Activated gamma-delta T cell treated with anti-CD3 and anti-CD28 coated beads, Interleukin-2, amount 50 U/mL, for 16 hours (primary cell): ENCODE measurements around the gene PLA2G2C.
"Not testable (repeated sequence)": the region's sequence is repeated elsewhere in the genome, so short reads cannot be mapped to it uniquely, and the experiment has no call there.

Source experiments
- DNase-seq: peaks from one replicate; pipeline ENCODE4 v3.0.0-alpha.2; 2020; ENCODE audit warnings: low read depth

Gene PLA2G2C

GRCh38 chr1:20130518-20130917 lies 55.8 kb downstream of the PLA2G2C start:
- DNase-seq: not testable (repeated sequence)

DNA sequence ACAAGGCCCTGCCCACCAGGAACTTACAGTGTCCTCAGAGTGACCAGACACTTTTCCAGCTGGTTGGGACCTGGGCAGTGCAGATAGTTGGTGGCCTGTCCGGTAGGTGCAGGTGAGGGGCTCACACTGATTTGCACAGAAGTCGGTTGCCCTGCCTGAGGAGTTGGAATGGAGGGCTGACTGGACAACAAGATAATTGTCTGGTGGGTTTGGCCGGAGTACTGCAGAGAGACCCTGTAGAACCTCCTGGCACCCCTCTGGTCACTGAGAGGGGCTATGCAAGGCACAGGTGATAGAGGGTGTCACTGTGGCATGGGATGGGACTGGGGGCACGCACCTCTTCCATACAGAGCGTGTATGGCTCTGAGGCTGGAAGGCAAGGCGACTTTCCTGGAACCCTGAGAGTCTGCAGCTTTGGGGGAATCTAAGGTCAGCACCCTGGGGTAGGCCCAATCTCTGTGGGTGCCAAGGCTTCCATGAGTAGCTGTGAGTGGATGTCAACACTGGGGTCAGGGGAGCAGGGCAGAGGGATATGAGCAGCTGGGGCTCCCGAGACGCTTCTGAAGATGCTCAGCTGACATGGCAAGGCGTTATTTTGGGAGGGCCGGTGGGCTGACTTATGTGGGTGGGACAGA lies 59.4 kb downstream of the PLA2G2C start:
- DNase-seq: no peak

DNA sequence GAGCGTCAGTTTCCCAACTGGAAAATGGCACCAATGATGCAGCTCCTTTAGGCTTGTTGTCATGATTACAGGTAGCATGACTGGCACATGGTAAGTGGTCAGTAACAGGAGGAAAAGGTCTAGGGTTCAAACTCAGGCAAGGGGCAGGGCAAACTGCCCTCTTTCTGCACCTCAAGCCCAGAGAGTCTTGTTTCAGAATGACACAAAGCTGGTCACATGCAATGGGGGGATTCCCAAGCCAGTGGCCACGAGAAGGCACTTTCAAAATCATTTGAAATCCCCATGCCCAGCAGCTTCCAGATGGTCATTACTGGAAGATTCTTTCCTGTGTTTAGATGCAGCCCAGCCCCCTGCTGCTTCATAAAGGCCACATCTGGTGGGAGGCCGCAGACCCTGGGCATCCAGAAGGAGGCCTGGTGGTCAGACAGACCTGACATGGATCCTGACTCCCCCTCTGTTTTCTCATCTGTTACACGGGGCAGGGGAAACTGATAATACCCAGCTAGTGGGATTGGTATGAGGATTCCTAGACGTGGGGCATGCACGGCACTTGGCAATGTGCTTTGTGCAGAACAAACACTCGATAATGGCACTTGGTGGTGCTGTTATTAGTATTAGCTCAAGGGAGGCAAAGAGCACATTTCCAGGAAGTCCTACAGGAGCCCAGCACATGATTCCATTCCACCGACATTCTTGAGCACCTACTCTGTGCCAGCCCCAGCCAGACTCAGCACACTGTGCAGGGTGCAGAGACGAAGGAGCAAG lies 60.1 kb downstream of the PLA2G2C start:
- no peak for DNase-seq

GRCh38 chr1:20125100-20125499 lies 61.2 kb downstream of the PLA2G2C start:
- DNase-seq: no peak

GRCh38 chr1:20124456-20125057 lies 61.8 kb downstream of the PLA2G2C start:
- DNase-seq: no peak

DNA sequence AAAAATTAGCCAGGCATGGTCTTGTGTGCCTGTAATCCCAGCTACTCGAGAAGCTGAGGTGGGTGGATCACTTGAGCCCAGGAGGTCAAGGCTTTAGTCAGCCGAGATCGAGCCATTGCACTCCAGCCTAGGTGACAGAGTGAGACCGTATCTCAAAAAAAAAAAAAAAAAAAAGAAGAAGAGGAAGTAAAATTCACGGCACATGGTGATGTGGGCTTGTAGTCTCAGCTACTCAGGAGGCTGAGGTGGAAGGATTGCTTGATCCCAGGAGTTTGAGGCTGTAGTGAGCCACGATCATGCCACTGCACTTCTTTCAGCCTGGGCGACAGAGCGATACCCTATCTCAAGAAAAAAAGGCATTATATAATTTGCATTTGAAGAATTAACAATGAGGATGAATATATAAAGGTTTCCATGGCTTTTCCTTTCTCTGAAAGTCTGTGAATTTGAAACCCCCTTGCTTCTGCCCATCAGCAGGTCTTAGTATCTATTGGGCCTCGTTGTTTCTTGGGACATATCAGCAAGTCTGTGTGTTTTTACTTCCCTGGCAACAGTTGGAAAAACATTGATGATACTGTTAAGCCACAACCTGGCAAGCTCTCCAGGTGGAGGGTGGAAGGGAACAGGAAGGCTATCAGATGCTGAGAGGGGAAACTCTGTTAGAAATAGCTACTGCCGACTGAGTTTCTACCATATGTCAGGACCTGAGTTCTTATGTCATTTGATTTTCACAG lies 62.4 kb downstream of the PLA2G2C start:
- no peak for DNase-seq

GRCh38 chr1:20120796-20121195 lies 65.5 kb downstream of the PLA2G2C start:
- no peak for DNase-seq

DNA sequence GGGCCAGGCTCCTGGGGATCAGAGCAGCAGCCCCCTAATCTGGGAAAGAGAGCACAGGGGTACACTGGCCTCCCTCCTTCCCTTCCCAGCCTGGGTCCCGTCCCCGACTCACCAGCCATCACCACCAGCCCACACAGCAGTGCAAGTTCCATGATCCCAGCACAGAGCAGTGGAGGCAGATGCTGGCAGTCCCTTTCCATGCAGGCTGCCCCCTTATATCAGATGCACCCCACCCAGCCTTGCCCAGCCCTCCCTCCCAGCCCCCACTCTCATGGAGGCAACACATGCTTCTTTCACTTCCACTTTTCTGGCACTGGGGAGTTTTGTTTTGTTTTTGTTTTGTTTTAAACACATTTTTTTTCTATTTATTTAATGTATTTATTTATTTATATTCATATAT lies 67.0 kb downstream of the PLA2G2C start, which contains the start of gene PLA2G2D:
Gene PLA2G2D, minus strand, starts transcription at position 190 of the 400 bp plus-strand sequence. Its CDS starts 38 bp downstream, at position 152.
- no peak for DNase-seq

DNA sequence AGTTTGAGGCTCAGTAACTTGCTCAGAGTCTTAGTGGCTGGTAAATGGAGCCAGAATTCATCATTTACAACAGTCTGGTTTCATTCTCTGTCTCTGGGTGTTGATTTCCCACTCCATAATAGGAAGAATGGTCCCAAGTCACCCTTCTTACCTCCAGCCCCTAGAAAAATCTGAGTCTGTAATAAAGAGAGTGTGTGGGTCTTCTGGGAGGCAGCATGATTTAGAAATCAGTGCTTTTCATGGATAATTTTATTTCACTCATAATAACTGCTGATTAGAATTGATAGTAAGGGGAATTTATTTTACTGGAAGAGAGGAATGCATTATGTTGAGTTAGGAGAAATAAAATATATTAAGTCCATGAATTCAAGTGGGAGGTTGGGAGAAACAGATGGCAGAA lies 69.1 kb downstream of the PLA2G2C start:
- DNase-seq: no peak

DNA sequence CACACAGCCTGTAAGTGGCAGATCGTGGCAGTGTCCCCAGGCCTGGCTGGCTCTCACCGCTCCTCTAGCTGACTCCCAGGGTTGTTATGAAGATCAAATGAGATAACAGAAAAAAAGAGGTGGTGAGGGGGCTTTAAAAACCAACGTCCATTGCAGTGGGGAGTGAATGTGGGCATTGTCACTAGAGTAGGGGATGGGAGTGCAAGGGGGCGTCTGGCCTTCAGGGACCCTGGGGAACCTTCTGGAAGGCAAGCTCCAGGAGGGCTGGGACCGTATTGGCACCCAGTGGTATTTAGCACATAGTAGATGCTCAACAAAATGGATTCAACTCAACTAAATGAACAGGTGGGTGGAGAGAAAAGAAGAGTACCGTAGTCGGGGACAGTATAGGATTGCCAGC lies 70.4 kb downstream of the PLA2G2C start:
- no peak for DNase-seq

GRCh38 chr1:20115479-20115878 lies 70.8 kb downstream of the PLA2G2C start:
- DNase-seq: no peak

DNA sequence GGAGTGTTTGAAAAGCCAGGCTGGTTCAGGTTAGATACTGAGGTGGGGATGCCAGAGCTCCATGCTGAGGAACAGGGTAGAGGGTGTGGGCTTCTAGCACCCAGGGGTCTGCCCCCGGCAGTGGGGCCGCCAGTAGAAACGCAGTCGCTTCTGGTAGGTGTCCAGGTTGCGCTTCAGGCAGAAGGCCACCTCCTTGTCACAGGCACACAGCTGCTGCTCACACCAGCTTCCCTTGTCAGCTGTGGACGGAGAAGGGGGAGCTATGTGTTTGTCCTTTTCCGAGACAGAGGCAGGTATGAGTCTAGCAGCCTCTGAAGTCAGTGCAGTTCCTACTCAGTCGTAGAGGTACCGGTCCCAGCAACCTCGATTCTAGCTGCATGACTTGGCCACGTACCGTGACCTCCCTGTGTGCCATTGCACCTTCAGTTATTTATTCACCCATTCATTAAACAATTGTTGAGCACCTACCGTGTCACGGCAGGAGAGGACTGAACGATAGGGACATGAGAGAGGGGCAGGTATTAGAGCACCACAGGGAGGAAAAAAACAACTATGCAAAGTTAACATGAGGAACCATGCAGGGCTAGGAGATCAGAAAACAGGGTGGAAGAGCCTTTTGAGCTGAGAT lies 72.2 kb downstream of the PLA2G2C start:
- DNase-seq: no peak
